A673 (cell line): Measurements from ENCODE around the gene ZNRF2.

ENCODE experiments used
- CTCF ChIP-seq: fragments of 300-800, 200-600 bp; sonication (generic); conservative IDR thresholded peaks from 2 replicates; pipeline ENCODE4 v1.5.1; 2017; ENCODE audit warnings: low read depth, mild to moderate bottlenecking, antibody characterized with exemption, low read length, moderate library complexity, mixed read lengths
- EZH2 ChIP-seq: fragments of 200-600 bp; sonication (generic); IDR thresholded peaks from 2 replicates; pipeline ENCODE4 v1.6.1; 2017; ENCODE audit warnings: borderline replicate concordance, low read depth, mild to moderate bottlenecking, mixed read lengths, antibody characterized with exemption, low read length; ENCODE audit not compliant: poor library complexity, severe bottlenecking

- TF ChIP-seq CTCF = no peak
- no peak for TF ChIP-seq EZH2
Observed at GRCh38 chr7:30411173-30411572, 126.8 kb downstream of the ZNRF2 start.
